ENCODE results near the gene ZFR. TPM values are rescaled to one million over a fixed set of nuclear protein-coding genes. Genes with fewer than 3 reads are reported as not detected.

The ZFR gene
- total RNA-seq, 1 experiment from 2014 or later: 62.4 TPM

DNA sequence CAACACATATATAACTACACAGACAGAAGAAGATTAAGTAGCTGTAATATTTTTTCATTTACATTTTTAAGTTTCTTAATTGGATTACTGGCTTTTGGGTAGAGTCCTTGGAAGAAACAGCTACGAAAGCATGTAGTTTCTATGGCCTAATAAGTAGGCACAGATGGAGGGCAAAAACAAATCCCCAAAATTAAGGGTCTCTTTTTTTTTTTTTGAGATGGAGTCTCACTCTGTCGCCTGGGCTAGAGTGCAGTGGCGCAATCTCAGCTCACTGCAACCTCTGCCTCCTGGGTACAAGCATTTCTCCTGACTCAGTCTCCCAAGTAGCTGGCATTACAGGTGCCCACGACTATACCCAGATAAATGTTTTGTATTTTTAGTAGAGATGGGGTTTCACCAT lies 104.7 kb downstream of the ZFR start:
- Histone ChIP-seq H3K4me1 (ENCODE audit: insufficient read depth, low read length) (no peaks in the 10 kb centered on the region), H3K56ac (ENCODE audit: insufficient read length, low read depth, low read length) (no peak overlapping the region), H4K5ac (ENCODE audit: insufficient read length, low read depth, low read length) (no peak overlapping the region), H3K79me2 (ENCODE audit: insufficient read depth, low read length) (no peaks in the 10 kb centered on the region), H4K91ac (ENCODE audit: insufficient read length, low read depth, low read length) (no peak overlapping the region), H2BK5ac (ENCODE audit: insufficient read length, low read length) (no peak overlapping the region), H3K79me1 (ENCODE audit: insufficient read depth, low read depth, low read length, poor library complexity, severe bottlenecking) (no peaks in the 10 kb centered on the region), H2BK120ac (ENCODE audit: low read depth, low read length, poor library complexity, severe bottlenecking) (no peak overlapping the region), H3K23ac (ENCODE audit: insufficient read length, low read depth, low read length) (no peak overlapping the region), H2BK15ac (ENCODE audit: low read depth, low read length) (no peak overlapping the region), H3K23me2 (ENCODE audit: insufficient read length, low read depth, low read length, poor library complexity, severe bottlenecking) (no peaks in the 10 kb centered on the region), H3T11ph (ENCODE audit: low read length) (no peak overlapping the region), H3K27me3 (ENCODE audit: insufficient read depth, low read length) (no peaks in the 10 kb centered on the region), H3K27ac (ENCODE audit: insufficient read length, low read depth, low read length) (no peak overlapping the region), H3K9me3 (ENCODE audit: control insufficient read depth, low read depth, low read length) (peaks cover 14% of the 10 kb centered on the region), H3K4ac (ENCODE audit: low read depth, low read length) (no peak overlapping the region), H4K8ac (replicated peaks; ENCODE audit: insufficient read length, low read depth, low read length) (no peak overlapping the region), H4K20me1 (ENCODE audit: control insufficient read depth, insufficient read depth, insufficient read length) (no peaks in the 10 kb centered on the region), H2AK5ac (ENCODE audit: insufficient read length, low read length) (no peak overlapping the region), H3K18ac (ENCODE audit: insufficient read length, low read depth, low read length) (no peak overlapping the region), H2AFZ (ENCODE audit: low read length) (no peak overlapping the region), H3K9ac (ENCODE audit: extremely low read depth, insufficient read length, low read length) (no peak overlapping the region), H2BK12ac (ENCODE audit: insufficient read length, low read depth, low read length) (no peak overlapping the region), H2BK20ac (ENCODE audit: low read depth, low read length, poor library complexity, severe bottlenecking) (no peak overlapping the region), H3K4me2 (ENCODE audit: insufficient read depth, insufficient read length, low read length) (no peak overlapping the region), H3K14ac (ENCODE audit: insufficient read depth, low read length) (no peak overlapping the region)
- no CpG with 5 or more reads among the region's 4 CpGs for WGBS (ENCODE audit: extremely low coverage, insufficient read length, low lambda C conversion rate)
- TF ChIP-seq, protein P1, sequence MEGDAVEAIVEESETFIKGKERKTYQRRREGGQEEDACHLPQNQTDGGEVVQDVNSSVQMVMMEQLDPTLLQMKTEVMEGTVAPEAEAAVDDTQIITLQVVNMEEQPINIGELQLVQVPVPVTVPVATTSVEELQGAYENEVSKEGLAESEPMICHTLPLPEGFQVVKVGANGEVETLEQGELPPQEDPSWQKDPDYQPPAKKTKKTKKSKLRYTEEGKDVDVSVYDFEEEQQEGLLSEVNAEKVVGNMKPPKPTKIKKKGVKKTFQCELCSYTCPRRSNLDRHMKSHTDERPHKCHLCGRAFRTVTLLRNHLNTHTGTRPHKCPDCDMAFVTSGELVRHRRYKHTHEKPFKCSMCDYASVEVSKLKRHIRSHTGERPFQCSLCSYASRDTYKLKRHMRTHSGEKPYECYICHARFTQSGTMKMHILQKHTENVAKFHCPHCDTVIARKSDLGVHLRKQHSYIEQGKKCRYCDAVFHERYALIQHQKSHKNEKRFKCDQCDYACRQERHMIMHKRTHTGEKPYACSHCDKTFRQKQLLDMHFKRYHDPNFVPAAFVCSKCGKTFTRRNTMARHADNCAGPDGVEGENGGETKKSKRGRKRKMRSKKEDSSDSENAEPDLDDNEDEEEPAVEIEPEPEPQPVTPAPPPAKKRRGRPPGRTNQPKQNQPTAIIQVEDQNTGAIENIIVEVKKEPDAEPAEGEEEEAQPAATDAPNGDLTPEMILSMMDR (conservative IDR thresholded peaks at IDR 0.05): no peak
- H3K4me1 Mint-ChIP-seq: no peaks in the 10 kb centered on the region
- H3K27ac Mint-ChIP-seq: no peak overlapping the region
- peaks cover 12 to 39% (median 36%) of the 10 kb centered on the region in 3 experiments for H3K36me3 Mint-ChIP-seq (ENCODE audit: insufficient read depth in 1 of 3, low read depth in 3 of 3)
- H3K9me3 Mint-ChIP-seq: peaks cover 77 to 85% of the 10 kb centered on the region in 2 experiments
- DNase-seq: no peak
- H3K27me3 Mint-ChIP-seq (ENCODE audit: low read depth): peaks cover 4% of the 10 kb centered on the region; the same call in 1 of the 2 replicates
- H3K4me3 Mint-ChIP-seq: no peak overlapping the region
